GM18867 (cell line): ENCODE data around the gene FUT8.
"Not testable (repeated sequence)": the region's sequence is repeated elsewhere in the genome, so short reads cannot be mapped to it uniquely, and the experiment has no call there.

Experiments used
- ATAC-seq: cut with Tn5 transposase; IDR thresholded peaks from one replicate; pipeline ENCODE4 v1.9.1; 2021; ENCODE audit warnings: mild to moderate bottlenecking, moderate library complexity; ENCODE audit not compliant: unreplicated experiment

Gene FUT8

DNA sequence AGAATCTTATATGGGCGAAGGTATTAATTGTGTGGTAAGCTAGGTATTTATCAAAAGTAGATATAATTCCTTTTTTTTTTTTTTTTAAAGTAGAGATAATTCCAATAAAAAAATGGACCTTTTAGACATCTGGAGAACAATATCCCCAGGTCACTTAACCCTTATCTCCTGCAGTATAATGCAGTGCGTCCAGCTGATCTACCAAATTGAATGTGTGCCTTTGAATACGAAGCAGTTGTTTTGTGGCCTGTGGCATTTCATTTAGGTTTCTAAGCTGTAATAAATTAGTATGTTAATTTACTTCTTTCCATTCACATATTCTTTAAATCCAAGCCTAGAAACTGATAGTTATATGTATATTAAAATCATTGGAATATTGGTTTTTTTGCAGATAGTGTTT lies 3.1 kb downstream of the FUT8 start:
- ATAC-seq: no peak

DNA sequence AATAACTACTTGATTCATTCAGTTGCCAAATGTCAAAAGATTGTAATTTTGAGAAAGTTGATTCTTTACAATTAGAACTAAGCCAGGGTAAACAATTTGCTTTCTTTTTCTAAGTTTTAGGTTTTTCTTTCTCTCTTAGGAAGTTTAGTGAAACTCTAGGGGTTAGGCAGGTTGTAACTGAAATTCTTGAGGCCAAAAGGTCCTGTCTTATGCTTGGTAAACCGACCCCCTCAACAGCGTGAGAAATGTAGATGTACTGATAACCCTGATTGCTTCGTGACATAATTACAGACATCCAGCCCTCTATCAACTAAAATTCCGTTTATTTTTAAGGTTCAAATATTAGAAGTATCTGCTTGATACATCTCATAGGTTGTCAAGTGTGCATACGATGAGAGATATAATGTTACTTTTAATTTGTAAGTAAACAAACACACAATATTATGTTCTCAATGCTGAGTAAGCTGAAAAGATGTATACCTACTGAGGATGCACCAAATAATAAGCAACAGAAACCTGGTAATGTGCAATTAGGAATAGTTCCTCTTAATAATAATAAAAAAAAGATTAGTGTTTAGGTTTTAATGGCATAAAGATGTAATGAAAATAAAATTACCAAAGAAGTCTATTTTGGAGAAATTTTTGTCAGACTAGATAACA lies 7.2 kb downstream of the FUT8 start:
- no peak for ATAC-seq

DNA sequence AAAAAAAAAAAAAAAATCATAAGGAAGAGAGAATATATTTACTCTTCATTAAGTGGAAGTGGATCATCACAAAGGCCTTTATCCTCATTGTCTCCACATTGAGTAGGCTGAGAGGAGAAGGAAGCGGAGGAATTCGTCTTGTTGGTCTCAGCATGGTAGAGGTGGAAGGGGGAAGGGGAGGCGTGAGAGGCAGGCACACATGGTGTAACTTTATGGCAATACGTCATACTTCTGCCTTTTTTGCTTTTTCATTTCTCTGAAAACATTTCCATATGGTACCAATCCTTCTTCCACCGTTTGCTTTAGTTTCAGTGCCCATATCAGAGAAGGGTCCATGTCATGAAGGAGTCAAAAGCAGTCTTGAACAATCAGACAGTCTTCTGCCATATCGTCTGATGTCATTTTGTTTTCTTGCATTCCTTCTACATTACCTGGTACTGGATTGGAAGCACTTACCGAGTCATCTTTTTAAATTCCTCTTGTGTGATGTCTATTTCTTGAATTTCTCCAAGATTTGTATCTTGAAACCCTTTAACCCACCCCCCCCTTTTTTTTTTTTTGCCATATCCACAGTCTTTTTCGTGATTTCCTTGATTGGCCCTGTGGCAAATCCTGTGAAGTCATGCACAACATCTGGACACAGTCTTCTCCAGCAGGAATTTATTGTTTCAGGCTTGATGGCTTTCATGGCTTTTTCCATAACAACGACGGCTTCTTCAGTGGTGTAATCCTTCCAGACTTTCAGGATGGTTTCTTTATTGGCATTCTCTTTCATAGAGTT lies 8.9 kb downstream of the FUT8 start:
- ATAC-seq: no peak

DNA sequence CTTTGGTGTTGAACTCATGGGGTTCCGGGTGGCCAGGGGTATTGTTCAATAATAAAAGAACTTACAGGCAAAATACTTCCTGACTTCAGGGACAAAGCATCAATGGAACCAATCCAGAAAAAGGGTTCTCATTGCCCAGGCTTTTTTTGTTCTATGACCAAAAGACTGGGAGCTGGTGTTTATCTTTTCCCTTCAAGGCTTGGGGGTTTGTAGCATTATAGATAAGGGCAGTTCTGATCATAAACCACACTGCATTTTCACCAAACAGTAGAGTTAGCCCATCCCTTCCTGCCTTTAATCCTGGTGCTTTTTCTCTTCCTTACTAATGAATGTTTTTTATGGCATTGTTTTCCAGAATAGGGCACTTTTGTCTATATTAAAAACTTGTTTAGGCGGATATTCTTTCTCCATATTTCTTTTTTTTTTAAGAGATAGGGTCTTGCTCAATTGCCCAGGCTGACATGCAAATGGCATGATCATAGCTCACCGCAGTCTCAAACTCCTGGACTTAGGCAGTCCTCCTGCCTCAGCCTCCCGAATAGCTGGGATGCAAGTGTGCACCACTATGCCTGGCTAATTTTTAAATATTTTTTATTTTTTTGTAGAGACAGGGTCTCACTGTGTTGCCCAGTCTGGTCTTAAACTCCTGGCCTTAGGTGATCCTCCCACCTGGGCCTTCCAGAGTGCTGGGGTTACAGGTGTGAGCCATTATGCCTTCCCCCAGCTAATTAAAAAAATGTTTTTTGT lies 9.7 kb downstream of the FUT8 start:
- no peak for ATAC-seq

DNA sequence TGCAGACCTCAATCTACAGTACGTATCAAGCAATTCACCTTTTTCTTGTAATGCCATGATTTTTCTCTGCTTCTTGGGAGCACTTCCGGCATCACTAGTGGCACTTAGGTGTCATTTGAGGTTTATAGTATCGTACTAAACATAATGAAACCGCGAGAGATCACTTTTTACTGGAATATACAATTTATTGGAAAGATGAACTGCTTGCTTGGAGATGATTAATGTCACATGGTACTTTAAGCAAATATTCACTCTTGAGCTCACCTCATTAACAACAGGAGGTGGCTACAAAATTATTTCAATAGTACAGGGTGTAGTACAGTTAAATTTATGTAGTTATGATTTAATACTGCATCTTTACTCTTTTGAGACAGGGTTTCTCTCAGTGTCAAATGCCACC lies 11.5 kb downstream of the FUT8 start:
- no peak for ATAC-seq

DNA sequence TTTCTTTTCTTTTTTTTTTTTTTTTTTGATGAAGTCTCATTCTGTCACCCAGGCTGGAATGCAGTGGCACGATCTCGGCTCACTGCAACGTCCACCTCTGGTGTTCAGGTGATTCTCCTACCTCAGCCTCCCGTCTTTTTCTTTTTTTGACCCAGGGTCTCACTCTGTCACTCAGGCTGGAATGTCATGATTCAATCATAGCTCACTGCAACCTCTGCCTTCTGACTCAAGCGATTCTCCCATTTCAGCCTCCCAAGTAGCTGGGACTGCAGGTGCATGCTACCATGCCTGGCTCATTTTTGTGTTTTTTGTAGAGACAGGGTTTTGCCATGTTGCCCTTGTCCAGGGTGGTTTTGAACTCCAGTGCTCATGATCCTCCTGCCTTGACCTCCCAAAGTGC lies 12.0 kb downstream of the FUT8 start:
- no peak for ATAC-seq

DNA sequence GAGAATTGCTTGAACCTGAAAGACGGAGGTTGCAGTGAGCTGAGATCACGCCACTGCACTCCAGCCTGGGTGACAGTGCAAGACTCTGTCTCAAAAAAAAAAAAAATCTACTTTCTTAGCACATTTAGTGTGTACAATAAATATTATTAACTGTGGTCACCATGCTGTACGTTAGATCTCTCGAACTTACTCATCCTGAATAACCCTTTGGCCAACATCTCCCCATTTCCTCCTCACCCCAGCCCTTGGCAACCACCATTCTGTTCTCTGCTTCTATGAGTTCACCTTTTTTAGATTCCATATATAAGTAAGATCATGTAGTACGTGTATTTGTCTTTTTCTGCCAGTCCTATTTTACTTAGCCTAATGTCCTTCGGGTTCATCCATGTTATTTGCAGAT lies 13.4 kb downstream of the FUT8 start:
- peak; percentile 67 for ATAC-seq

DNA sequence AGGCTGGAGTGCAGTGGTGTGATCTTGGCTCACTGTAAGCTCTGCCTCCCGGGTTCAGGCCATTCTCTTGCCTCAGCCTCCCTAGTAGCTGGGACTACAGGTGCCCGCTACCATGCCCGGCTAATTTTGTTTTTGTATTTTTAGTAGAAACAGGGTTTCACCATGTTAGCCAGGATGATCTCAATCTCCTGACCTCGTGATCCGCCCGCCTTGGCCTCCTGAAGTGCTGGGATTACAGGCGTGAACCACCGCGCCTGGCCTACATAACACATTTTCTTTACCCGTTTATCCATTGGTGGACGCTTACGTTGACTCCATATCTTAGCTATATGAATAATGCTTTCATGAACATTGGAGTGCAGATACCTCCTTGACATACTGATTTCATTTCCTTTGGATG lies 14.4 kb downstream of the FUT8 start:
- not testable (repeated sequence) for ATAC-seq

DNA sequence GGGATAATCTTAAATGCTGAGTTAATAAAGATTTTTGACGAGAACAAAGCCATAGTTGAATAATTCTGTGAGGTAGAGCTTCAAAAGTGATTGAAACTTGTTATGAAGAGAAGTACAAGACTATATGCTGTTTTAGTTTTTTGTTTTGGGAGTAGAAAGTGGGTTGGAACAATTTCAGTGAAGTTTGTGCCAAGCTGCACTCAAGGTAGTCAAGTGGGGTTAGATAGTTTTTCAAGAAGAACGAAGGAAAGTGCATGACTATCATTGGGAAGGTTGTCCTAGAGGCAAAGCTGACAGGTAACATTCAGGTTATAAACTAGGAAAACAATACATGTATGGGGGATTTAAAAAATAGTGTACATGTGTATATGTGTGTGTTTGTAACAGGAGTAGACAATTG lies 16.2 kb downstream of the FUT8 start:
- no peak for ATAC-seq

DNA sequence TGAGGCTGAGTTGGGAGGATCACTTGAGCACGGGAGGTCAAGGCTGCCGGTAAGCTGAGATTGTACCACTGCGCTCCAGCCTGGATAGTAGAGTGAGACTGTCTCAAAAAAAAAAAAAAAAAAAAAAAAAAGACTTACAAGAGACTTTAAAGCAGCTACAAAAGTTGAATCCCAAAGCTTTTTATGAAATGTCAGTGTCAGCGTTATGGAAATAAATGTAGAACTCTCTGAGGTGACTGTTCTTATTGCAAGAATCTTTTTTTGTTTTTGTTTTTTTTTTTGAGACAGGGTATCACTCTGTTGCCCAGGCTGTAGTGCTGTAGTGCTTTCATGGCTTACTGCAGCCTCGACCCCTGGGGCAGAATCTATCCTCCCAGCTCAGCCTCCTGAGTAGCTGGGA lies 17.2 kb downstream of the FUT8 start:
- ATAC-seq: no peak

DNA sequence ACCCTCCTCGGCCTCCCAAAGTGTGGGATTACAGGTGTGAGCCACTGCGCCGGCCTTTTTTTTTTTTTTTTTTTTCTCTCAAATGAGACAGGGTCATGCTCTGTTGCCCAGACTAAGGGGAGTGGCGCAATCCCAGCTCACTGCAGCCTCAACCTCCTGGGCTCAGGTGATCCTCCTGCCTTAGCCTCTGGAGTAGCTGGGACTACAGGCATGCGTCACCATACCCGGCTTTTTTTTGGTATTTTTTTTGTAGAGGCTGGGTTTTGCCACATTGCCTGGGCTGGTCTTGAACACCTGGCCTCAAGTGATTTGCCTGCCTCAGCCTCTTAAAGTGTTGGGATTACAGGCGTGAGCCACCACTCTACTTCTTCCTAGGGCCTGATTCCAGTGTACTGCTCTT lies 18.7 kb downstream of the FUT8 start:
- no peak for ATAC-seq

DNA sequence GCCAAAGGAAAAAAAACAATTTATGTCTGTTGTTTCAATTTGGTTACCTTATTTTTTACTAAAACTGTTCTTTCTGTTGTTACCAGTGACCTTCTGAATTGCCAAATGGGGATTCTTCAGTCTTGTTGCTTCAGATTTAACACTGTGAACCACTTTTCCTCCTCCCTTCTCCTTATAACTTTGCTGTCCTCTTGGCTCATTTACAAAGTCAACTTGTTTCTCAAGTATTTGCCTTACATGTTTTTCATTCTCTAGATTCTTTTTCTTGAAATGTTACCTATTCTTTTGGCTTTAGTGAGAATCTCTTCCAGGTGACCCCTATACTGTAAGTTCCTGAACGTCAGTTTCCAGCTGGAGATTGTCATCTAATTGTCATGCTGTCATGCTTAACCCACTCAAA lies 19.4 kb downstream of the FUT8 start:
- ATAC-seq: no peak

DNA sequence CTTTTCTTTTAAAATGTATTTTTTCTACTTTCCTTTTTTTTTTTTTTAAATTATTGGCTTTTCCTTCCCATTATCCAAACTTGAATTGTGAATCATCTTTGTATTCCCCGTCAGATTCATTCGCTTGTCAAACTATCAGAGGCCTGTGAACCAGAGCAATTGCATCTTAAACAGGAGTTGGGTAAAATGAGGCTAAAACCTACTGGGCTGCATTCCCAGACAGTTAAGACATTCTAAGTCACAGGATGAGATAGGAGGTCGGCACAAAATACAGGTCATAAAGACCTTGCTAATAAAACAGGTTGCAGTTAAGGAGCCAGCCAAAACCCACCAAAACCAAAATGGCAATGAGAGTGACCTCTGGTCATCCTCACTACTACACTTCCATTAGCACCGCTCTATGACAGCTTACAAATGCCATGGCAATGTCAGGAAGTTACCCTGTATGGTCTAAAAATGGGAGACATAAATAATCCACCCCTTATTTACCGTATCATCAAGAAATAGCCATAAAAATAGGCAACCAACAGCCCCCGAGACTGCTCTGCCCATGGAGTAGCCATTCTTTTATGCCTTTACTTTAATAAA lies 19.9 kb downstream of the FUT8 start:
- ATAC-seq: no peak

DNA sequence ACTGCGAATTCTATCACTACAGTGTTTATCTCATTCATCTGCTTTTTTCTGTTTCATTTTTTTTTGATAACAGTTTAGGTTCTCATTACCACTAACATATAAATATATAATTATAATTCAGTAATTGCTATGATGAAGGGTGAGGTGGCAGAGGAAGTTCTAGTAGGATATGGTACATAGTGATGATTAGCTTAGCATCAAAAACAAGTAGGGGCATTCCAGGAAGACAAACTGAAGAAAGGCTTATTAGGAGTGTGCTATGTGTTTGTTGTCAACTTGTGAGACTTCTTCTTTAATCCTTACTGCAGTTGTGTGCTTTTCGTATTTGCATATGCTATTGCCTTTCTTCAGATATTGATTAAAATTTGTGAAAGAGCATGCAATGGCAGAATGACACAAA lies 20.6 kb downstream of the FUT8 start:
- ATAC-seq: no peak

DNA sequence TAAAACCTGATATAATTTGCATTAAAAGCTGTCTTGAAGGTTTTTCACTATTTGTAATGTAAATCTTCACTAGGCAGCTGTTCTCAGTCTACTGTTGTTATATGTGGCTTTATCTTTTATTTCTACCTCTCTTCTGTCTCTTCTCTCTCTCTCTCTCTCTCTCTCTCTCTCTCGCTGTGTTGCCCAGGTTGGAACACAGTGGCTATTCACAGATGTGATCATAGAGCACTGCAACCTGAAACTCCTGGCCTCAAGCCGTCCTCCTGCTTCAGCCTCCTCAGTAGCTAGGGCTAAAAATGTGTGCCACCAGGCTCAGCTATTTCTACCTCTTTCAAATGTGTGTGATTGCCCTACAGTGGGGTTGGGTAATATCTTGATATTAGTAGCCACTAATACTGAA lies 21.1 kb downstream of the FUT8 start:
- no peak for ATAC-seq

DNA sequence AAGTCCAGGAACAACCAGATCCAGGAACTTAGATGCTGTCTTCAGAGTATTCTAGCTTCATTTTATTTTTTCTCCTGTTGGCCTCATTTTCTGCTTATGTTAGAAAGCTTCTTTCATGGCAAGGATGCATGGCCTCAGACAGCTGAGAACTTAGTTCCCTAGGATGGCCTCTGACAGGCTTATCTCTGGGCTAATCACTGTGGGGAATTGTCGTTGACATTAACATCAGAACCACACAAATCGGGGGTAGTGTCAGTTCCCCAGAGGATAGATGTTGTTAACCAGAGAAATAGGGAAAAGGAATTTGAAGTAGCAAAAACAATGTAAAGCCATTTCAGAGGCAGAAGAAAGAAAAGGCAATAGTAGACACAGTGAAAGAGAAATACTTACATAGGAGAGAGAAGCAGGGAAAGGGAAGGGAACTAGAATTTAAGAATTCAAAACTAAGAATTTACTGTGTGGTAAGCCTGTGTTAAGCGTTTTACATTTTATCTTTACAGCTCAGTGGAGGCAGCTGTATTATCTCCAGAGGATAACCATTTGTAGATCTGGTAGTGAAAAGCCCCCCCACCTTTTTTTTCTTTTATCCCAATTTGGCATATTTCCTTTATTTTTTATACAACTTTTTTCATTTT lies 21.8 kb downstream of the FUT8 start:
- ATAC-seq: no peak

DNA sequence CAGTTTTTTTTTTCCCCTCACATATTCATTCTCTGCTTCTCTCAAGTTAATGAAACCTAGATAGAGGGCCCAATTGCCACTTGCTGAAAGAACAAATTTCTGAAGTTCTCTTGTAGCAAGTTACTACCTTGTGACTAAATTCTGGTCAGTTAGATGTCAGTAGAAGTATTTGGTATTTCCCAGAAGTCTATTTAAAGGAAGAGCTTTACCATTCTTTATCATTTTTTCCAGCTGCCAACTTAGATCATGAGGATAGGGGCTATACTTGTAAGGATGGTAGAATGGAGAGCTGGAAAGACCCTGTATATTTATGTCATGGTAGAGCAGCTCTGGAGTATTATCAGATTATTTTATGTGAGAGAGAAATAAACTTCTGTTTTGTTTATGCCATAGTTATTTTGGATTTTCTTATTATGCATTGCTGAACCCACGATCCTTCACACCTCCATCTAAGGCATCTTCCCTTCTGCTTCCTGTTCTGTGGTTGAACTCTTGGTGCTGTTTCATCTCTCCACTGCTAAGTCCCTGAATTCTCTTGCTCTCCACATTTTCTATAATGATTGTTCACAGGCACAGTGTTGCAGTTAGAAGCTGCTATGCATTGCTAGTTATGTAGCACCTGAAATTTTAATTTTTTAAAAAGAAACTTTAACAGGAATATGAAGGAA lies 25.9 kb downstream of the FUT8 start:
- no peak for ATAC-seq

DNA sequence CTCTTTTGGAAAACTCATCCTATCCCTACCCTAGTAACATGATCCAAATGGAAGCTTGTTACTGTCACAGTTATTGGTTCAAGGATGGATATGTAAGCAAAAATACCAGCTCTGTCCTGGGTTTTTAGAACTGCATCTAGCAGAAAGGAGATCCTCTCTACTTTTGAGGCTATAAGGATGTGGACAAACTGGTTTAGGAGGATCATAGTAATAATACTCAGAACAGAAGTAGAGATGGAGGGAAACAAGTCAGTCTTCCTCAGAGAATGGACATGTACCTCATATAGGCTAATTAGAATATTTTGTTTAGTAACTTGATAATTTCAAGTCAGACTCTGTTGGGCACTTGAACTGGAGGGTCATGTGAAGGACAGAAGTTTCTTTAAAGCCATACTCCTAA lies 26.6 kb downstream of the FUT8 start:
- no peak for ATAC-seq

DNA sequence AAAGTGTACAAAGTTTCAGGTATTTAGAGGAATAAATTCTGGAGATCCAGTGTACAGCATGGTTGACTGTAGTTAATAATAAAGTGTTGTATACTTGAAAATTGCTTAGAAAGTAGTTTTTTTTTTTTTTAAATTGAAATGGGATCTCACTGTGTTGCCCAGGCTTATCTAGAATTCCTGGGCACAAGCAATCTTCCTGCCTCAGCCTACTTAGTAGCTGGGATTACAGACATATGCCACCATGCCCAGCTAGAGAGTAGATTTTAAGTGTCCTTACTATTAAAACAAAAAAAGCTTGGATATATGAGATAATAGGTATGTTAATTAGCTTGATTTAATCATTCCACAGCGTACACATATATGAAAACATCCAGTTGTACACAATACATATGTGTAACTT lies 27.7 kb downstream of the FUT8 start:
- ATAC-seq: no peak

DNA sequence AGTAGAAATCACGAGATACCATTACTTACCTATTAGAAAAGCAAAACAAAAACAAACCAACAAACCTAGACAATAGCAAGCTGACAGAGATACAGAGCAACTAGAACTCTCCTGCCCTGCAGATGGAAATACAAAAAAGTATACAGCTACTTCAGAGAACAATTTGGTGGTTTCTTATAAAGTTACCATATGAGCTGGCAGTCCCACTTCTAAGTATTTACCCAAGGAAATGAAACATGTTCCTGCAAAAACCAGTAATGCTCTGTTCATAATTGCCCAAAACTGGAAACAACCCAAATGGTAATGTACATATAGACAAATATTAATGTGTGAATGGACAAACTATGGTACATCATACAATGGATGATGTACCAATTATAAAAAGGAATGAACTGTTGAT lies 31.7 kb downstream of the FUT8 start:
- ATAC-seq: no peak

DNA sequence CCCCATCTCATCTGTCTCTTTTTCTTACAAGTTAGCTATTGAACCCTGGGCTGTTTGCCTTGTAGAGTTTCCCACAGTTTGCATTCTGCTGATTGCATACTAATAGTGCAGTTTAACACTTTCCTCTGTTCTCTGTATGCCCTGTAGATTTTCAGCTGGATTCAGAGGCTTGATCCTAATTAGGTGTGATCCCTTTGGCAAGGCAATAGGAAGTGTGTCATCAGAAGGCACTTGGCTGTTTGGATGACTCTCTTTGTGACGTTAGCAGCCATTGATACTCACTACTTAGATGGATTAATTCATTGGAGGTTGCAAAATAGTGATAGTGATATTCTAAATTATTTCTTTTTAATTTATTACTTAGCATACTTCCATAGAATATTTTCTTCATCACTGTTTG lies 33.6 kb downstream of the FUT8 start:
- no peak for ATAC-seq
